Measurements from ENCODE around the gene JCAD.
"Not testable (repeated sequence)": the region's sequence is repeated elsewhere in the genome, so short reads cannot be mapped to it uniquely, and the experiment has no call there.

JCAD gene

GRCh38 chr10:30028006-30028737, 31.2 kb downstream of the JCAD start:
- Mint-ChIP-seq H3K9me3 (no peaks in the 10 kb centered on the region), H3K4me3 (peak overlapping the region; percentile 68), H3K27ac (peak overlapping the region; percentile 15), H3K27me3 (peaks cover 55% of the 10 kb centered on the region), H3K36me3 (ENCODE audit: low read depth) (no peaks in the 10 kb centered on the region), H3K4me1 (ENCODE audit: low read depth) (peaks cover 43% of the 10 kb centered on the region)

- Mint-ChIP-seq H3K4me3 (peak overlapping the region; percentile 68), H3K27me3 (peaks cover 48% of the 10 kb centered on the region), H3K9me3 (no peaks in the 10 kb centered on the region), H3K36me3 (ENCODE audit: low read depth) (no peaks in the 10 kb centered on the region), H3K4me1 (ENCODE audit: low read depth) (peaks cover 43% of the 10 kb centered on the region), H3K27ac (peak overlapping the region; percentile 88)
These were observed 32.1 kb downstream of the JCAD start for GRCh38 chr10:30027057-30028005.

- Mint-ChIP-seq H3K4me1 (ENCODE audit: low read depth) (peaks cover 43% of the 10 kb centered on the region), H3K27me3 (peaks cover 51% of the 10 kb centered on the region), H3K27ac (peak overlapping the region; percentile 88), H3K4me3 (peak overlapping the region; percentile 23), H3K9me3 (no peaks in the 10 kb centered on the region), H3K36me3 (ENCODE audit: low read depth) (no peaks in the 10 kb centered on the region)
These were observed 32.8 kb downstream of the JCAD start for GRCh38 chr10:30026578-30026977.

- Mint-ChIP-seq H3K27me3 (peaks cover 54% of the 10 kb centered on the region), H3K9me3 (no peaks in the 10 kb centered on the region), H3K4me1 (ENCODE audit: low read depth) (peaks cover 43% of the 10 kb centered on the region), H3K36me3 (ENCODE audit: low read depth) (no peaks in the 10 kb centered on the region), H3K4me3 (no peak overlapping the region), H3K27ac (no peak overlapping the region)
These were observed 33.3 kb downstream of the JCAD start for GRCh38 chr10:30026080-30026479.

- not testable (repeated sequence) for H3K4me3 Mint-ChIP-seq; H3K27ac Mint-ChIP-seq; H3K9me3 Mint-ChIP-seq; H3K36me3 Mint-ChIP-seq (ENCODE audit: low read depth)
- Mint-ChIP-seq H3K4me1 (ENCODE audit: low read depth) (peaks cover 43% of the 10 kb centered on the region), H3K27me3 (peaks cover 52% of the 10 kb centered on the region)
These were observed 34.0 kb downstream of the JCAD start for GRCh38 chr10:30025428-30025827.

- Mint-ChIP-seq H3K4me1 (ENCODE audit: low read depth) (peaks cover 20% of the 10 kb centered on the region), H3K9me3 (no peaks in the 10 kb centered on the region), H3K27me3 (peaks cover 59% of the 10 kb centered on the region), H3K27ac (no peak overlapping the region), H3K36me3 (ENCODE audit: low read depth) (no peaks in the 10 kb centered on the region), H3K4me3 (no peak overlapping the region)
These were observed 36.8 kb downstream of the JCAD start for GRCh38 chr10:30022590-30022989.

- no peaks in the 10 kb centered on the region for H3K9me3 Mint-ChIP-seq
- no peak overlapping the region for H3K27ac Mint-ChIP-seq
- H3K4me3 Mint-ChIP-seq: no peak overlapping the region
- H3K4me1 Mint-ChIP-seq (ENCODE audit: low read depth): no peaks in the 10 kb centered on the region
- H3K36me3 Mint-ChIP-seq (ENCODE audit: low read depth): no peaks in the 10 kb centered on the region
- peaks cover 68% of the 10 kb centered on the region for H3K27me3 Mint-ChIP-seq
These were observed 39.9 kb downstream of the JCAD start for GRCh38 chr10:30019468-30019867.

- no peaks in the 10 kb centered on the region for H3K9me3 Mint-ChIP-seq
- no peaks in the 10 kb centered on the region for H3K36me3 Mint-ChIP-seq (ENCODE audit: low read depth)
- H3K27ac Mint-ChIP-seq: no peak overlapping the region
- H3K4me3 Mint-ChIP-seq: no peak overlapping the region
- H3K27me3 Mint-ChIP-seq: peaks cover 67% of the 10 kb centered on the region
- H3K4me1 Mint-ChIP-seq (ENCODE audit: low read depth): no peaks in the 10 kb centered on the region
These were observed 40.9 kb downstream of the JCAD start for GRCh38 chr10:30018496-30018895.

- H3K36me3 Mint-ChIP-seq (ENCODE audit: low read depth): no peaks in the 10 kb centered on the region
- peaks cover 69% of the 10 kb centered on the region for H3K27me3 Mint-ChIP-seq
- no peak overlapping the region for H3K4me3 Mint-ChIP-seq
- no peak overlapping the region for H3K27ac Mint-ChIP-seq
- no peaks in the 10 kb centered on the region for H3K4me1 Mint-ChIP-seq (ENCODE audit: low read depth)
- H3K9me3 Mint-ChIP-seq: no peaks in the 10 kb centered on the region
These were observed 41.4 kb downstream of the JCAD start for GRCh38 chr10:30017966-30018365.

- no peaks in the 10 kb centered on the region for H3K9me3 Mint-ChIP-seq
- H3K36me3 Mint-ChIP-seq (ENCODE audit: low read depth): no peaks in the 10 kb centered on the region
- no peaks in the 10 kb centered on the region for H3K4me1 Mint-ChIP-seq (ENCODE audit: low read depth)
- H3K27me3 Mint-ChIP-seq: peaks cover 74% of the 10 kb centered on the region
- no peak overlapping the region for H3K4me3 Mint-ChIP-seq
- no peak overlapping the region for H3K27ac Mint-ChIP-seq
These were observed 41.8 kb downstream of the JCAD start for GRCh38 chr10:30017556-30017955.

GRCh38 chr10:30014511-30014910, 44.9 kb downstream of the JCAD start:
- Mint-ChIP-seq H3K27me3 (peaks cover 53% of the 10 kb centered on the region), H3K36me3 (ENCODE audit: low read depth) (no peaks in the 10 kb centered on the region), H3K9me3 (no peaks in the 10 kb centered on the region), H3K4me3 (no peak overlapping the region), H3K4me1 (ENCODE audit: low read depth) (no peaks in the 10 kb centered on the region), H3K27ac (no peak overlapping the region)

GRCh38 chr10:30013757-30014156, 45.6 kb downstream of the JCAD start:
- Mint-ChIP-seq H3K27me3 (peaks cover 51% of the 10 kb centered on the region), H3K4me3 (no peak overlapping the region), H3K27ac (no peak overlapping the region), H3K36me3 (ENCODE audit: low read depth) (no peaks in the 10 kb centered on the region), H3K4me1 (ENCODE audit: low read depth) (no peaks in the 10 kb centered on the region), H3K9me3 (no peaks in the 10 kb centered on the region)

- H3K4me1 Mint-ChIP-seq (ENCODE audit: low read depth): no peaks in the 10 kb centered on the region
- H3K27me3 Mint-ChIP-seq: peaks cover 48% of the 10 kb centered on the region
- H3K27ac Mint-ChIP-seq: no peak overlapping the region
- no peaks in the 10 kb centered on the region for H3K36me3 Mint-ChIP-seq (ENCODE audit: low read depth)
- no peak overlapping the region for H3K4me3 Mint-ChIP-seq
- H3K9me3 Mint-ChIP-seq: no peaks in the 10 kb centered on the region
These were observed 47.3 kb downstream of the JCAD start for GRCh38 chr10:30011956-30012647.

GRCh38 chr10:30011396-30011795, 48.0 kb downstream of the JCAD start:
- no peaks in the 10 kb centered on the region for H3K9me3 Mint-ChIP-seq
- no peak overlapping the region for H3K27ac Mint-ChIP-seq
- H3K36me3 Mint-ChIP-seq (ENCODE audit: low read depth): no peaks in the 10 kb centered on the region
- no peak overlapping the region for H3K4me3 Mint-ChIP-seq
- no peaks in the 10 kb centered on the region for H3K4me1 Mint-ChIP-seq (ENCODE audit: low read depth)
- peaks cover 53% of the 10 kb centered on the region for H3K27me3 Mint-ChIP-seq

GRCh38 chr10:30007406-30007805, 52.0 kb downstream of the JCAD start:
- Mint-ChIP-seq H3K27me3 (peaks cover 41% of the 10 kb centered on the region), H3K9me3 (no peaks in the 10 kb centered on the region), H3K4me1 (ENCODE audit: low read depth) (peaks cover 5% of the 10 kb centered on the region), H3K36me3 (ENCODE audit: low read depth) (no peaks in the 10 kb centered on the region), H3K4me3 (no peak overlapping the region), H3K27ac (no peak overlapping the region)
